ENCODE measurements around the gene SGSM1.

GRCh38 chr22:24962835-24963234 lies 156.8 kb downstream of the SGSM1 start:
- TF ChIP-seq CTCF (IDR thresholded peaks at IDR 0.05) = no peak
- TF ChIP-seq POLR2A (IDR thresholded peaks at IDR 0.05) = no peak
